ENCODE results near the gene SPATA33.
A peak's percentile ranks its signal among the peaks of the same experiment; 100 is the strongest.
"Not testable (repeated sequence)": the region's sequence is repeated elsewhere in the genome, so short reads cannot be mapped to it uniquely, and the experiment has no call there.

SPATA33 gene

DNA sequence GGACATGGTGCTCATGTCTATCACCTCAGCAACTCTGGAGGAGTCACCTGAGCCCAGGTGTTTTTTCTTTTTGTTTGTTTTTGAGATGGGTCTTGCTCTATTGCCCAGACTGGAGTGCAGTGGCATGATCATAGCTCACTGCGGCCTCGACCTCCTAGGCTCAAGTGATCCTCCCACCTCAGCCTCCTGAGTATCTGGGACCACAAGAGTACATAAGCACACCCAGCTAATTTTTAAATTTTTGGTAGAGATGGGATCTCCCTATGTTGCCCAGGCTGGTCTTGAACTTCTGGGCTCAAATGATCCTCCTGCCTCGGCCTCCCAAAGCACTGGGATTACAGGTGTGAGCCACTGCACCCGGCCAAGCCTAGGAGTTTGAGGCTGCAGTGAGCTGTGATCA lies 32.0 kb downstream of the SPATA33 start:
- DNase-seq; in situ Hi-C loops (cut with MboI; ENCODE audit: low pct_unique_long_range_greater_than_20kb, low sequenced_read_pairs): not testable (repeated sequence)

DNA sequence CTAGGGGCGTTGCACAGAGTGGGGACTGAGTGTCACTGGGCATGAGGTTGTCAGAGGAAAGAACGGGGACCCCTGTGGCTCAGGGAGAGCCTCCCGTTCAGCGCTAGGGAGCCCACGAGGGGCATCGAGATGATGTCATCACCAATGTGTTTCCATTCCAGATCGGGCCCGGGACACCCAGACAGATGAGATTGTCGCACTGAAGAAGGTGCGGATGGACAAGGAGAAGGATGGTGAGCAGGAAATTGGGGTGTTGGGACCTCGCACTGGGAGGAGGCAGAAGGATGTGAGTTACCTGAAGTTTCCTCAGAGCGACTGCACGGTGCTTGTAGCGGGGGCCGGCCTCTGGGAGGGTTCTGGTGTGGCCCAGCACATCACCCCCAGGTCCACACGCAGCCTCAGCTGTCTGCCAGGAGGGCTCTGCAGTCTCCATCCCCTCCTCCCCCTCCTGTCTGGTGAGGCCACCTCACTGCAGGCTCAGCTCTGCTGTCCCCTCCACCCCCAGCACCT lies 32.8 kb downstream of the SPATA33 start:
- DNase-seq: no peak
- in situ Hi-C loops (cut with MboI; ENCODE audit: low pct_unique_long_range_greater_than_20kb, low sequenced_read_pairs): no loop called here

DNA sequence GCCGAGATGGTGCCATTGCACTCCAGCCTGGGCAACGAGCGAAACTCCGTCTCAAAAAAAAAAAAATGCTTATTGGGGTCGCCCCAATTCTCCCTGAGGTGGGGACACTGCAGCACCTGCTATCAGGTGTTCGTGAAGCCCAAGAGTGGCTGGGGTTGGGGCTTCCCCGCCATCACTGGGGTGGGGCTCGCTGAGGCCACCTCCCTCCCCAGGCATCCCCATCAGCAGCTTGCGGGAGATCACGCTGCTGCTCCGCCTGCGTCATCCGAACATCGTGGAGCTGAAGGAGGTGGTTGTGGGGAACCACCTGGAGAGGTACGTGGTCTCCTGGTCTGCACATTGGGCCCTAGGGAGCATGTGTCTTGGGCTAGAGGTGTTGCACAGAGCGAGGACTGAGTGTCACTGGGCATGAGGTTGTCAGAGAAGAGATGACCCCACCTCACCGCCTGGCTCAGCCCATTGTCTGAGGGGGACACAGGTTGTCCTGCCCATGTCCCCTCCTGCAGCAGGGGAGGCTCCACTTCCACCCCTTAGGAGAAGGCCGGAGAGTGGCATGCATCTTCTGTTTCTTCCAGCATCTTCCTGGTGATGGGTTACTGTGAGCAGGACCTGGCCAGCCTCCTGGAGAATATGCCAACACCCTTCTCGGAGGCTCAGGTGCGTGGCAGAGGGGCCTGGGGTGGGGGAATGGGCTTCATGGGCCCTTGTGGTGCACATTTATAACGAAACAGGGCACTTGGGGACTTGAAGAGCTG lies 33.8 kb downstream of the SPATA33 start:
- DNase-seq: no peak
- in situ Hi-C loops (cut with MboI; ENCODE audit: low pct_unique_long_range_greater_than_20kb, low sequenced_read_pairs): no loop called here

DNA sequence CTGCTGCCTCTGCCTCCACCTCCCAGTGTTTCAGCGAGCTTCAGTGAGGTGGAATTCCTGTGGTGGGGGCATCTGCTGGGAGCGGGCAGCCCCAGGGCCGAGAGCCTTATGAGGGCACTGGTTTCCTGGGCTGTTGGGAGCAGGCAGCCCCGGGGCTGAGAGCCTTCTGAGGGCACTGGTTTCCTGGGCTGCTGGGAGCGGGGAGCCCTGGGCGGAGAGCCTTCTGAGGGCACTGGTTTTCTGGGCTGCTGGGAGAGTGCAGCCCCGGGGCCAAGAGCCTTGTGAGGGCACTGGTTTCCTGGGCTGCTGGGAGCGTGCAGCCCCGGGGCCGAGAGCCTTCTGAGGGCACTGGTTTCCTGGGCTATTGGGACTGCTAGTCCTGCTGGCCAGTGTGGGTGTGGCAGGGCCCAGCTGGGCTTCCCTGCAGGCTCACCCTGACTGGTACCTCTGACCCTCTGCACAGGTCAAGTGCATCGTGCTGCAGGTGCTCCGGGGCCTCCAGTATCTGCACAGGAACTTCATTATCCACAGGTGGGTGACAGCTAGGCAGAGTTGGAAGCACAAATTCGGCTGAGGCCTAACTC lies 34.4 kb downstream of the SPATA33 start:
- no peak for DNase-seq
- in situ Hi-C loops (cut with MboI; ENCODE audit: low pct_unique_long_range_greater_than_20kb, low sequenced_read_pairs): no loop called here

DNA sequence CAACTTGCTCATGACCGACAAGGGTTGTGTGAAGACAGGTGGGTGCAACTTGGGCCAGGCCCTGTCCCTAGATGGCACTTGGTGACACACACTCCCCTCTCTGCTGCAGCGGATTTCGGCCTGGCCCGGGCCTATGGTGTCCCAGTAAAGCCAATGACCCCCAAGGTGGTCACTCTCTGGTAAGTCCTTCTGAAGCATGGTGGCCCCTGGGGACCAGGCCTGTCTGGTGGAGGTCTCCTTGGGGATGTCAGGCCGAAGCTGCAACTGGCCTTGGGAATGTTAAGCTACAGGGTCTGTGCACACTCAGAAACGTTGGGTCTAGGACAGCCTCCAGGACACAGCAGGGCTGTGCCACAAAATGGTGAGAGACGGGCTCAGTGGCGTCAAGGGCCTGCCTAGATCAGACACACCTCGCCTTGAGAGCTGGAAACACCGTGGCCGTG lies 35.7 kb downstream of the SPATA33 start:
- DNase-seq: no peak
- in situ Hi-C loops (cut with MboI; ENCODE audit: low pct_unique_long_range_greater_than_20kb, low sequenced_read_pairs): no loop called here

DNA sequence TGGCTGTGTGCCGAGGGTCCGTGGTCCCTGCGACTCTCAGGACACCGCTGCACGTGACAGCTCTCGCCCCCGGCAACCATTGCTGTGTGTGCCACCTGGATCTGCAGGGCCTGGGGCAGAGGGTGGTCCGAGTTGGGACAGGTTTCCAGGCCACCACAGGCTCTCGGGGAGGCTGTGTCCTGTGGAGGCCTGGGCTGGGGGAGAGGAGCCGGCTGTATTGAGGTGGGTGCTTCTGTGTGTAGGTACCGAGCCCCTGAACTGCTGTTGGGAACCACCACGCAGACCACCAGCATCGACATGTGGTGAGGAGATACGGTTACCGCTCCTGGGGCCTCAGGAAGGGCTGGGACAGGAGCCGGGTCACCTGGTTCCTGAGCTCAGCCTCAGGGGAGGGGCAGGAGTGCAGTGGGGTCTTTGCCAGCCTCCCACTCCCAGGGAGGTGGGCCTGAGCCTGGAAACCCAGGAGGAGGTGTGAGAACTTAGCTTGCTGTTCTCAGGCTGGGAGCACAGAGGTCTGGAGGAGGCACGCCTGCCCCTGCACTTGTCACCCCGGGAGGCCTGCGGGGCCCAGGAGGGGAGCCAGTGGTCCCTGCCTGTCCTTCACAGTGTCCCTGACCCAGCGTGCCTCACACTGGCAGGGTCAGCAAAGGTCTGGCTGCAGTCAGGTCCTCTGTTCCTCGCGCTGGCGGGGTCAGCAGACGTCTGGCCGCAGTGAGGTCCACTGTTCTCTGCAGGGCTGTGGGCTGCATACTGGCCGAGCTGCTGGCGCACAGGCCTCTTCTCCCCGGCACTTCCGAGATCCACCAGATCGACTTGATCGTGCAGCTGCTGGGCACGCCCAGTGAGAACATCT lies 36.5 kb downstream of the SPATA33 start:
- in situ Hi-C loops (cut with MboI; ENCODE audit: low pct_unique_long_range_greater_than_20kb, low sequenced_read_pairs): no loop called here
- no peak for DNase-seq

DNA sequence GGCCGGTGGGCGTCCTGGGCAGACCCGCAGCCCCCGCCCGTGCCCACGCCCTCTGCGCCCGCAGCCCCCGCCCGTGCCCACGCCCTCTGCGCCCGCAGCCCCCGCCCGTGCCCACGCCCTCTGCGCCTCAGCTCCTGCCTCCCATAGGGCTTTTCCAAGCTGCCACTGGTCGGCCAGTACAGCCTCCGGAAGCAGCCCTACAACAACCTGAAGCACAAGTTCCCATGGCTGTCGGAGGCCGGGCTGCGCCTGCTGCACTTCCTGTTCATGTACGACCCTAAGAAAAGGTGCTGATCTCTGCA lies 37.1 kb downstream of the SPATA33 start:
- DNase-seq; in situ Hi-C loops (cut with MboI; ENCODE audit: low pct_unique_long_range_greater_than_20kb, low sequenced_read_pairs): not testable (repeated sequence)

DNA sequence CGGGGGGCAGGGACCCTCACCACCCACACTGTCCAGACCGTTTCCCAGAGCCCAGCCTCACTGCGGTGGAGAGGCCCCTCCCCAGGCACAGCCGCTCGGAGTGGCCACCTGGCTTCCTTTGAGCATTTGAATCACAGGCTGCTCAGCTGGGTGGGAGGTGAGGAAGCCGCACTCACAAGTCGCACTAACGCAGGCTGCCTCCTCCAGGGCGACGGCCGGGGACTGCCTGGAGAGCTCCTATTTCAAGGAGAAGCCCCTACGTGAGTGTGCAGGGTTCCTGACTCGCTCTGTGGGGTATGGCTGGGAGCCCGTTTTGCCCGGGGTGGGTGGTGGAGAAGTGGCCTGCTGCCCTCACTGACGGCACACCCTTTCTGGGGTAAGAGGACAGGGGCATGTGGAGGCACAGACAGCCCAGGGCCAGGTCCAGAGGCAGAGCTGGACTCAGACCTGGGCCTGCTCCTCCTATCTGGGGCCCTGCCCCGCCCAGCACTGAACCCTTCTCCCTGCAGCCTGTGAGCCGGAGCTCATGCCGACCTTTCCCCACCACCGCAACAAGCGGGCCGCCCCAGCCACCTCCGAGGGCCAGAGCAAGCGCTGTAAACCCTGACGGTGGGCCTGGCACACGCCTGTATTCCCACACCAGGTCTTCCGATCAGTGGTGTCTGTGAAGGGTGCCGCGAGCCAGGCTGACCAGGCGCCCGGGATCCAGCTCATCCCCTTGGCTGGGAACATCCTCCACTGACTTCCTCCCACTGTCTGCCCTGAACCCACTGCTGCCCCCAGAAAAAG lies 37.6 kb downstream of the SPATA33 start:
- in situ Hi-C loops (cut with MboI; ENCODE audit: low pct_unique_long_range_greater_than_20kb, low sequenced_read_pairs): no loop called here
- DNase-seq: no peak

DNA sequence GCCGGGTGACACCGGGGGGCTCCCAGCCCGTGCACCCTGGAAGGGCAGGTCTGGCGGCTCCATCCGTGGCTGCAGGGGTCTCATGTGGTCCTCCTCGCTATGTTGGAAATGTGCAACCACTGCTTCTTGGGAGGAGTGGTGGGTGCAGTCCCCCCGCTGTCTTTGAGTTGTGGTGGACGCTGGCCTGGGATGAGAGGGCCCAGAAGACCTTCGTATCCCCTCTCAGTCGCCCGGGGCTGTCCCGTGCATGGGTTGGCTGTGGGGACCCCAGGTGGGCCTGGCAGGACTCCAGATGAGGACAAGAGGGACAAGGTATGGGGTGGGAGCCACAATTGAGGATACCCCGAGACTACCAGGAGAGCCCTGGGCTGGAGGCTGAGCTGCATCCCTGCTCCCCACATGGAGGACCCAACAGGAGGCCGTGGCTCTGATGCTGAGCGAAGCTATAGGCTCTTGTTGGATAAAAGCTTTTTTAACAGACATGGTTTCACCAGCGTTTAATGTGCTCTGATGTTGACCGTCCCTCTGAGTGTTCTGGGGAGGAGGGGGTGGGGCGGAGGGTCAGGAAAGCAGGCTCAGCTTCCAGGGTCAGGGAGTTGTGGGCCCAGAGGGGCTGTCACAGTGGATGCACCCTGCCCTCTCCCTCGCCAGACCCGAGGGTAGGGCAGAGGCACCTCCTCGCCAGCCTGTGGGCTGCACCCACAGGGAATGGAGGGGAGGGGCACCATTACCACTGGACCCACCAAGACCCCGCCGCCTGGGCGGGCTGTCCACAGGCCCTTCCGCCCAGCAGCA lies 38.4 kb downstream of the SPATA33 start:
- in situ Hi-C loops (cut with MboI; ENCODE audit: low pct_unique_long_range_greater_than_20kb, low sequenced_read_pairs): no loop called here
- DNase-seq: no peak

DNA sequence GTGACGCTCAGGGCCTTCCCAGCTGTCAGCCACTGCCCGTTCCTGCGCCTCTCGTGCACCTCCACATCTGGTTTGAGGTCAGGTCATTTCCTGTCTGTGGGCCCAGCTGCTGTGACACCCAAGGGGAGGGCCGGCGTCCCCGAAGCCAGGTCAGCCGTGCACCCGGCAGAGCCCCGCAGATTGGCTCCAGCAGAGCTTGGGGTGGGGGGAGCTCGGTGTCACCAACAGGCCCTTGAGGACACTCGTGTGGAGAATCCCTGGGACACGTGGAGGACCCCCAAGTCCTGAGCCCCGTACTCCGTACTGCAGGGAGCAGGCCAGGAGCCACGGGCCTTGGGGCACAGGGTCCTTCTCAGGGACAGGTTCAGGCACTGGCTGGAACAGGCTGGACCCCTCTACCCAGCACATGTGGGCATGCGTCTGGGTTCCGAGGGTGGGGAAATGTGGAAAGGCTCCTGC lies 39.1 kb downstream of the SPATA33 start:
- in situ Hi-C loops (cut with MboI; ENCODE audit: low pct_unique_long_range_greater_than_20kb, low sequenced_read_pairs): no loop called here
- no peak for DNase-seq

DNA sequence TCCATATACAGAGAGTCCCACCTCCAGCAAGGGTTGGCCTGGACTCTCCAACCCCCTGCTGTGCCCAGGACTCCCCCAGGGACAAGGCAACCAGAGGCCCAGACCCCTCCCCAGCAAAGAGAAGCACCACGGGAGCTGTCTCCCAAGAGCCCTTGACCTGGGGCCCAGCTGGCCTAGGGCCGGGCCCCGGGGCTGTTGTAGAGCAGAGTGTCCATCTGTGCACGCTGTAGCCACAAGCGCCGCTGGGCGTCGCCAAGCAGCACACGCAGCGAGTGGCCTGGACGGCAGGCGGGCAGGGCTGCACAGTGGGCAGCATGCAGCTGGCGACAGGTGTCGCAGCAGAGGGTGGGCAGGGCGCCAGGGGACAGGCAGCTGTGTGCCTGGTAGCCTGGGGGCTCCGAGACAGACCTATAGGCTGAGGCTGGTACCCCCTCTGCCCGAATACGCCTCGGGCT lies 39.6 kb downstream of the SPATA33 start:
- DNase-seq: no peak
- in situ Hi-C loops (cut with MboI; ENCODE audit: low pct_unique_long_range_greater_than_20kb, low sequenced_read_pairs): no loop called here

DNA sequence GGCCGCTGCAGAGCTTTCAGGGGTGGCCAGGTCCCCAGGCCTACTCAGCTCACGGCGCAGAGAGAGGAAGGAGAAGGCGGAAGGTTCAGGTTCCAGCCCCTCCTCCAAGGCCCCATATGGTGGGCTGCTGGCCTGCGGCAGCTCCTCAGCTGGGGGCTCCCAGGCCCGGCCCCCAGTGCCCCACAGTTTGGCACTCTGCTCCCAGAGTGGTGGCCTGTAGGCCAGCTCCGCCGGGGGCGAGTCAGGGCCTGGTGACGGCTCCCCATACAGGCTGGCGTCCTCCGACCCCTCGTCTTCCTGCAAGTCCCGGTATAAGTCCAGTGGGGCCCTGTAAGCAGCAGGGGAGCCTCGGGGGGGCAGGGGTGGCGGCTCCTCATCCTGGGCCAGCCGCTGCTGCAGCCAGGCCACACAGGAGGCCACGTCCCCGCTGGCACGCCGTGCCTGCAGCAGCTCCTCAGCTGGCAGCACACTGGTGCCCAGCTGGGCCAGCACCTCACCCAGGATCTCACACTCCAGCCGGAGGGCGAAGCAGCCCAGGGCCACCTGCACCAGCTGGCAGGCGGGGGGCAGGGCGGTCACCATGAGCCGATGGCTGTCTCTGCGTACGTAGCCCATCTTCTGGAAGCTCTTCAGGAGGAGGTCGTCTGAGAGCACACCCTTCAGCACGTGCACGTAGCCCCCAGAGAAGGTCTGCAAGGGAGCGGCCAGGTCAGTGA lies 40.1 kb downstream of the SPATA33 start:
- in situ Hi-C loops (cut with MboI; ENCODE audit: low pct_unique_long_range_greater_than_20kb, low sequenced_read_pairs): no loop called here
- no peak for DNase-seq

DNA sequence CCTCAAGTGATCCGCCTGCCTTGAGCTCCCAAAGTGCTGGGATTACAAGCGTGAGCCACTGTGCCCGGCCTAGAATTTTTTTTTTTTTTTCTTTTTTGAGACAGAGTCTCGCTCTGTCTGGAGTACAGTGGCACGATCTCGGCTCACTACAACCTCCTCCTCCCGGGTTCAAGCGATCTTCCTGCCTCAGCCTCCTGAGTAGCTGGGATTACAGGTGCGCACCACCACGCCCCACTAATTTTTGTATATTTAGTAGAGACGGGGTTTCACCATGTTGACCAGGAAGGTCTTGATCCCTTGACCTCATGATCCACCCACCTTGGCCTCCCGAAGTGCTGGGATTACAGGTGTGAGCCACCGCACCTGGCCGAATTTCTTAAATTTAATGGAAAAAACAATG lies 41.1 kb downstream of the SPATA33 start:
- in situ Hi-C loops (cut with MboI; ENCODE audit: low pct_unique_long_range_greater_than_20kb, low sequenced_read_pairs); DNase-seq: not testable (repeated sequence)

DNA sequence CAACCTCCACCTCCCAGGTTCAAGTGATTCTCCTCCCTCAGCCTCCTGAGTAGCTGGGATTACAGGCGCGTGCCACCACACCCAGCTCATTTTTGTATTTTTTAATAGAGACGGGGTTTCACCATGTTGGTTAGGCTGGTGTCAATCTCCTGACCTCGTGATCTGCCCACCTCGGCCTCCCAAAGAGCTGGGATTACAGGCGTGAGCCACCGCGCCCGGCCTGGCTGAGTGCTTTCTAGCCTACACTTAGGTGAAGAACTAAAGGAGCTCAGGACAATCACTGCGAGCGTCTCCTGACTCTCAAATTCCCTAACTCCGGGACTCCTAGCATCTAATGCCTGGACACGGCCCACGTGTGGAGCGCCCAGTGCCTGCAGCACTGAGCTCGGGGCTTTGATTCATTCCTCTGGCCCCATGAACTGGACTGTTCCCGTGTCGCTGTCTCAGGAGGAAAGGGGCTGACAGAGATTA lies 42.0 kb downstream of the SPATA33 start:
- in situ Hi-C loops (cut with MboI; ENCODE audit: low pct_unique_long_range_greater_than_20kb, low sequenced_read_pairs); DNase-seq: not testable (repeated sequence)

DNA sequence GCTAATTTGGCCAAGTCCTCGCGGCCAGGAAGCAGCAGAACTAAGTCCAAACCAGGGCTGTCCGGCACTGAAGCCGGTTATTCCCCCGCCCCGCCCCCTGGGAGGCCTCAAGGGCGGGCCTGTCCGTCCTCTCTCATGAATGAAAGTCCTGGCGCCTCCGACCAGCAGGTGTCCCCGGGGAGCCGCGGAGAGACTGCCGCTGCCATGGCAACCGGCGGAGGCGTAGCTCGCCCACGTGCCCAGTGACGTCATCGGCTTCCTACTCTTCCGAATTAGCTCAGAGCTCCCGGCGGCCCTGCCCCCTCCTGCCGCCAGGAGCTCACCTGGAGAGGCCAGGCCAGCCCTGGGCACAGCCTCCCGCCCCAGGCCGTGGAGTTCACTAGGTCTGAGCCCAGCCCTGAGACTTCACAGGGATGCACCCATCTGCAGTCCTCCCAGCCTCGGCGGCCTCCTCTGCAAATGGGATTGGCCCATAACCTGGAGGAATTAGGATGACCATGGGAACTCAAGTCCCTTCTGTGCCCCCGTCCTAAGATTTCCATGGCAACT lies 42.5 kb downstream of the SPATA33 start:
- peak; percentile 96 for DNase-seq
- in situ Hi-C loops (cut with MboI; ENCODE audit: low pct_unique_long_range_greater_than_20kb, low sequenced_read_pairs): no loop called here

DNA sequence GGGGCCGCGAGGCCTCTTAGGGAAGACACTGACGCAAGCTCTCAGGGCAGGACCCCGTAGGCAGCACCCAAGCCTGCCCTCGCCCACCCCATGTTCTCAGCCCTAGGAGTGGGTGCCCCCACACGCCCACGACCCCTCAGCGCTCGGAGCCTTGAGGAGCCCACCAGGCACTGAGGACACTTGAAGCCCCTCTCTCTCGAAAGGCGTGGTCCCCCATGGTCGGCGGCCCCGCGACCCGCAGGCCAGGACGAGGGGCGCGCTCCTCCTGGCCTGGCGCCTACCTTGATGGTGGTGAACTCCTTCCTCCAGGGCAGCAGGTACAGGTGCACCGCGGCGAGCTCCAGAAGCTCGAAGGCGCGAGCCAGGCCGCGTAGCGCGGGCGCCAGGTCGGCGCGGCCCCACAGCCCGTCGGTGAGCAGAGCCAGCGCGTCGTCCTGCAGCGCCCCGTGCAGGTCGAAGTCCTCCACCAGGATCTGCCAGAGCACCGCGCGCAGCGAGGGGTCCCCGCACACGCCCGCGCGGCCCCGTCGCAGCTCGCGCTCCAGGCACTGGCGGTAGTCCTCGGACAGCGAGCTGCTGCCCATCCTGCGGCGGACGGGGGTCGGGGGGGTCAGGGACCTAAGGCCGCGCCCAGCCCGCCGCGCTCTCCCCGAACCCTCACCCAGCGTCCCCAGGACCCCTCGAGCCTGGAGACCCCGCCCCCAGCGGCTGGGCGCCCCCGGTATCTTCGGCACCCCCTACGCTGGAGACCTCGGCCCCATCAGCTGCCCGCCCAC lies 43.2 kb downstream of the SPATA33 start:
- in situ Hi-C loops (cut with MboI; ENCODE audit: low pct_unique_long_range_greater_than_20kb, low sequenced_read_pairs): no loop called here
- peak; percentile 51 for DNase-seq

Data from KBM-7 (cell line).